ENCODE data around the gene DNASE2.
"Not testable (repeated sequence)": the region's sequence is repeated elsewhere in the genome, so short reads cannot be mapped to it uniquely, and the experiment has no call there.

The DNASE2 gene

DNA sequence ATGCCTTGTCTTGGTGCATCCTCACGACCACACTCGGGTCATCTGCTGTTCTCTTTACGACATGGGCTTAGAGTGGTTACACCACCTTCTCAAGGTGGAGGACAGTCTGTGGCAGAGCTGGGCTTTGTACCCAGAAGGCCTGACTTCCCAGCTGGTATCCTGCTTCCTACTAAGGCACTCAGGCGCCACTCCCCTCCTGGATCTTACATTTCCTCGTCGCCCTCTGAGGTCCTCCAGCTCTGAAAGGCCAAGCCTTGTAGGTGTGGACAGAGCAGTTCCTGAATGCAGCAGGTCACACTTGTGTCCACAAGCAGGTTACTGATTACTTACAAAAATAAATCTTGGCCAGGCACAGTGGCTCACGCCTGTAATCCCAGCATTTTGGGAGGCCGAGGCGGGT is 25.9 kb upstream of the DNASE2 start:
- no peak overlapping the region for H3K9ac ChIP-seq (ENCODE audit: low read length in 2 of 2)

GRCh38 chr19:12899891-12900518 is 18.8 kb upstream of the DNASE2 start:
- Histone ChIP-seq H3K9me3 (ENCODE audit: control insufficient read depth in 2 of 2, low read length in 2 of 2) (no peaks in the 10 kb centered on the region), H3K27me3 (ENCODE audit: control insufficient read depth in 1 of 2, insufficient read depth in 2 of 2, low read length in 2 of 2) (no peaks in the 10 kb centered on the region), H3K36me3 (ENCODE audit: control insufficient read depth in 2 of 2, insufficient read depth in 2 of 2, low read length in 2 of 2) (peaks cover 21 to 26% of the 10 kb centered on the region in 2 donors), H3K4me3 (ENCODE audit: low read length in 2 of 2) (no peak overlapping the region), H3K9ac (ENCODE audit: low read length in 2 of 2) (no peak overlapping the region), H3K27ac (ENCODE audit: low read length) (no peak overlapping the region), H3K4me1 (ENCODE audit: control insufficient read depth, insufficient read depth, low read length) (no peaks in the 10 kb centered on the region)

More for the DNA sequence above, 25.9 kb upstream of the DNASE2 start:
- Histone ChIP-seq H3K36me3 (ENCODE audit: control insufficient read depth in 2 of 2, insufficient read depth in 2 of 2, low read length in 2 of 2) (peaks cover 0 to 2% of the 10 kb centered on the region in 2 donors), H3K9me3 (ENCODE audit: control insufficient read depth in 2 of 2, low read length in 2 of 2) (no peaks in the 10 kb centered on the region), H3K27me3 (ENCODE audit: control insufficient read depth in 1 of 2, insufficient read depth in 2 of 2, low read length in 2 of 2) (no peaks in the 10 kb centered on the region), H3K4me1 (ENCODE audit: control insufficient read depth, insufficient read depth, low read length) (peaks cover 2% of the 10 kb centered on the region), H3K4me3 (ENCODE audit: low read length in 2 of 2) (no peak overlapping the region), H3K27ac (ENCODE audit: low read length) (no peak overlapping the region)

GRCh38 chr19:12896460-12896859 is 15.2 kb upstream of the DNASE2 start:
- Histone ChIP-seq H3K27ac (ENCODE audit: low read length) (no peak overlapping the region), H3K9me3 (ENCODE audit: control insufficient read depth in 2 of 2, low read length in 2 of 2) (no peaks in the 10 kb centered on the region), H3K27me3 (ENCODE audit: control insufficient read depth in 1 of 2, insufficient read depth in 2 of 2, low read length in 2 of 2) (no peaks in the 10 kb centered on the region), H3K4me3 (ENCODE audit: low read length in 2 of 2) (no peak overlapping the region), H3K36me3 (ENCODE audit: control insufficient read depth in 2 of 2, insufficient read depth in 2 of 2, low read length in 2 of 2) (peaks cover 30 to 36% of the 10 kb centered on the region in 2 donors), H3K9ac (ENCODE audit: low read length in 2 of 2) (no peak overlapping the region), H3K4me1 (ENCODE audit: control insufficient read depth, insufficient read depth, low read length) (peaks cover 8% of the 10 kb centered on the region)

DNA sequence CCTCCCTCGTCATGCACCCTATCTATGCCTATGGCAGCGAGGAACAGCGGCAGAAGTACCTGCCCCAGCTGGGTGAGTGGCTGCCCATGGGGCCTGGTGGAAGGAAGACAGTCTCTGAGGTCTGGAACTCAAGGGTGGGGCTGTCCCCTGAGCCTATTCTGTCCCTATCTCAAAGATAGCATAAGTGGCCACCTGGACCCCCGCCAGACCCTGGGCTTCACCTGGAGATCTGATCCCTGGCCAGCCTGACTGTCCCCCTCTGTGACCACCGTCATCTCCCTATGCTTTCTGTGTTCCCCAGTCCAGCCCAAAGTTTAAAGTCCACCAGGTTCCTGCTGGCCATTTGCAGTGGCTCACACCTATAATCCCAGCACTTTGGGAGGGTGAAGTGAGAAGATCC is 12.3 kb upstream of the DNASE2 start:
- Histone ChIP-seq H3K4me3 (ENCODE audit: low read length in 2 of 2) (no peak overlapping the region), H3K9ac (ENCODE audit: low read length in 2 of 2) (no peak overlapping the region), H3K27ac (ENCODE audit: low read length) (no peak overlapping the region), H3K36me3 (ENCODE audit: control insufficient read depth in 2 of 2, insufficient read depth in 2 of 2, low read length in 2 of 2) (peaks cover 30 to 34% of the 10 kb centered on the region in 2 donors), H3K27me3 (ENCODE audit: control insufficient read depth in 1 of 2, insufficient read depth in 2 of 2, low read length in 2 of 2) (no peaks in the 10 kb centered on the region), H3K4me1 (ENCODE audit: control insufficient read depth, insufficient read depth, low read length) (peaks cover 17% of the 10 kb centered on the region), H3K9me3 (ENCODE audit: control insufficient read depth in 2 of 2, low read length in 2 of 2) (no peaks in the 10 kb centered on the region)

GRCh38 chr19:12891553-12892021 is 10.3 kb upstream of the DNASE2 start:
- peaks cover 18 to 19% of the 10 kb centered on the region in 2 donors for H3K36me3 ChIP-seq (ENCODE audit: control insufficient read depth in 2 of 2, insufficient read depth in 2 of 2, low read length in 2 of 2)
- H3K9me3 ChIP-seq (ENCODE audit: control insufficient read depth in 2 of 2, low read length in 2 of 2) = no peaks in the 10 kb centered on the region
- peak overlapping the region; percentile 97 to 98 for H3K4me3 ChIP-seq (ENCODE audit: low read length in 2 of 2)
- H3K27ac ChIP-seq (ENCODE audit: low read length) = peak overlapping the region; percentile 70
- H3K4me1 ChIP-seq (ENCODE audit: control insufficient read depth, insufficient read depth, low read length) = peaks cover 17% of the 10 kb centered on the region
- peak overlapping the region; percentile 68 to 79 for H3K9ac ChIP-seq (ENCODE audit: low read length in 2 of 2)
- no peaks in the 10 kb centered on the region for H3K27me3 ChIP-seq (ENCODE audit: control insufficient read depth in 1 of 2, insufficient read depth in 2 of 2, low read length in 2 of 2)

GRCh38 chr19:12890787-12891552 is 9.7 kb upstream of the DNASE2 start, which contains the start of gene GCDH:
Gene GCDH, plus strand, starts transcription at chr19:12891160. Its CDS starts 145 bp downstream, at chr19:12891305.
- Histone ChIP-seq H3K4me3 (ENCODE audit: low read length in 2 of 2) (peak within 1 kb of the TSS; percentile 97 to 98), H3K36me3 (ENCODE audit: control insufficient read depth in 2 of 2, insufficient read depth in 2 of 2, low read length in 2 of 2) (peaks cover 12 to 13% of the 10 kb centered on the region in 2 donors), H3K9me3 (ENCODE audit: control insufficient read depth in 2 of 2, low read length in 2 of 2) (no peaks in the 10 kb centered on the region), H3K27me3 (ENCODE audit: control insufficient read depth in 1 of 2, insufficient read depth in 2 of 2, low read length in 2 of 2) (no peaks in the 10 kb centered on the region), H3K9ac (ENCODE audit: low read length in 2 of 2) (peak within 1 kb of the TSS; percentile 68 to 79), H3K4me1 (ENCODE audit: control insufficient read depth, insufficient read depth, low read length) (peaks cover 18% of the 10 kb centered on the region), H3K27ac (ENCODE audit: low read length) (peak within 1 kb of the TSS; percentile 70)

DNA sequence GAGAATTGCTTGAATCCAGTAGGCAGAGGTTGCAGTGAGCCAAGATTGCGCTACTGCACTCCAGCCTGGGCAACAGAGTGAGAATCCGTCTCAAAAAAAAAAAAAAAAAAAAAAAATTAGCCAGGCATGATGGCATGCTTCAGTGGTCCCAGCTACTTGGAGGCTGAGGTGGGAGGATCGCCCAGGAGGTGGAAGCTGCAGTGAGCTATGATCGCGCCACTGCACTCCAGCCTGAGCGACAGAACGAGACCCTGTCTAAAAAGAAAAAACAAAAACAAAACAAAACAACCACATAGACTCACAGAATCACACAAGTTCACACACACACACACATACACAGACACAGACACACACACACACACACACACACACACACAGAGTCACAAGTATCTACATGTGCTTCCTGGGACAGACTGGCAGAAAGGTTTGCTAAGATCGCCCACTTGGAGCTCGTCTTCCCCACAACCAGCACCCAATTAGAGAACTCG is 9.1 kb upstream of the DNASE2 start:
- not testable (repeated sequence) for H3K9me3 ChIP-seq (ENCODE audit: control insufficient read depth in 2 of 2, low read length in 2 of 2); H3K27me3 ChIP-seq (ENCODE audit: control insufficient read depth in 1 of 2, insufficient read depth in 2 of 2, low read length in 2 of 2)
- Histone ChIP-seq H3K4me3 (ENCODE audit: low read length in 2 of 2) (peak overlapping the region; percentile 41 to 98), H3K9ac (ENCODE audit: low read length in 2 of 2) (peak overlapping the region in 1 of 2 donors; percentile 51), H3K4me1 (ENCODE audit: control insufficient read depth, insufficient read depth, low read length) (peaks cover 24% of the 10 kb centered on the region), H3K36me3 (ENCODE audit: control insufficient read depth in 2 of 2, insufficient read depth in 2 of 2, low read length in 2 of 2) (peaks cover 10 to 12% of the 10 kb centered on the region in 2 donors), H3K27ac (ENCODE audit: low read length) (peak overlapping the region; percentile 70)

- no peaks in the 10 kb centered on the region for H3K9me3 ChIP-seq (ENCODE audit: control insufficient read depth in 2 of 2, low read length in 2 of 2)
- peaks cover 3 to 15% of the 10 kb centered on the region in 2 donors for H3K27me3 ChIP-seq (ENCODE audit: control insufficient read depth in 1 of 2, insufficient read depth in 2 of 2, low read length in 2 of 2)
- H3K27ac ChIP-seq (ENCODE audit: low read length) = no peak overlapping the region
- no peaks in the 10 kb centered on the region for H3K36me3 ChIP-seq (ENCODE audit: control insufficient read depth in 2 of 2, insufficient read depth in 2 of 2, low read length in 2 of 2)
- no peak overlapping the region for H3K4me3 ChIP-seq (ENCODE audit: low read length in 2 of 2)
- H3K9ac ChIP-seq (ENCODE audit: low read length in 2 of 2) = no peak overlapping the region
- peaks cover 32% of the 10 kb centered on the region for H3K4me1 ChIP-seq (ENCODE audit: control insufficient read depth, insufficient read depth, low read length)
Observed at GRCh38 chr19:12888006-12888603, 6.9 kb upstream of the DNASE2 start.

- Histone ChIP-seq H3K27ac (ENCODE audit: low read length) (no peak within 1 kb of the TSS), H3K27me3 (ENCODE audit: control insufficient read depth in 1 of 2, insufficient read depth in 2 of 2, low read length in 2 of 2) (peaks cover 3 to 15% of the 10 kb centered on the region in 2 donors), H3K36me3 (ENCODE audit: control insufficient read depth in 2 of 2, insufficient read depth in 2 of 2, low read length in 2 of 2) (no peaks in the 10 kb centered on the region), H3K9ac (ENCODE audit: low read length in 2 of 2) (no peak within 1 kb of the TSS), H3K4me3 (ENCODE audit: low read length in 2 of 2) (peak within 1 kb of the TSS in 1 of 2 donors; percentile 66), H3K4me1 (ENCODE audit: control insufficient read depth, insufficient read depth, low read length) (peaks cover 32% of the 10 kb centered on the region), H3K9me3 (ENCODE audit: control insufficient read depth in 2 of 2, low read length in 2 of 2) (no peaks in the 10 kb centered on the region)
Observed at GRCh38 chr19:12886969-12887747, 5.9 kb upstream of the DNASE2 start, which contains the start of gene KLF1. Gene KLF1, minus strand, starts transcription at chr19:12887201. Its CDS starts 61 bp downstream, at chr19:12887140.

DNA sequence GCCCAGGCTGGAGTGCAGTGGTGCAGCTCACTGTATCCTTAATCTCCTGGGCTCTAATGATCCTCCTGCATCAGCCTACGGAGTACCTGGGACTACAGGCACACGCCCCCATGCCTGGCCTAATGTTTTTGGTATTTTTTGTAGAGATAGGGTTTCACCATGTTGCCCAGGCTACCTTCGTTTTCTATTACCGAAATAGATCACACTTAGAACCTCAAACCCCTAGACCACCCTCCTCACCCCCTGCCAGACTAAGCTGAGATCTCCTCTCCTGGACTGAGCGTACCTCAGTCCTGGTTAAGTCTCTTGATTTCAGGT is 5.4 kb upstream of the DNASE2 start:
- peaks cover 26% of the 10 kb centered on the region for H3K4me1 ChIP-seq (ENCODE audit: control insufficient read depth, insufficient read depth, low read length)
- H3K36me3 ChIP-seq (ENCODE audit: control insufficient read depth in 2 of 2, insufficient read depth in 2 of 2, low read length in 2 of 2) = no peaks in the 10 kb centered on the region
- H3K27ac ChIP-seq (ENCODE audit: low read length) = no peak overlapping the region
- no peaks in the 10 kb centered on the region for H3K9me3 ChIP-seq (ENCODE audit: control insufficient read depth in 2 of 2, low read length in 2 of 2)
- H3K27me3 ChIP-seq (ENCODE audit: control insufficient read depth in 1 of 2, insufficient read depth in 2 of 2, low read length in 2 of 2) = peaks cover 3 to 15% of the 10 kb centered on the region in 2 donors
- no peak overlapping the region for H3K9ac ChIP-seq (ENCODE audit: low read length in 2 of 2)
- H3K4me3 ChIP-seq (ENCODE audit: low read length in 2 of 2) = no peak overlapping the region
